ENCODE results near the gene DPYD. TPM values are rescaled to one million over a fixed set of nuclear protein-coding genes. Genes with fewer than 3 reads are reported as not detected.

The DPYD gene
- total RNA-seq, 1 donor from 2014 or later, result 8.8 TPM

DNA sequence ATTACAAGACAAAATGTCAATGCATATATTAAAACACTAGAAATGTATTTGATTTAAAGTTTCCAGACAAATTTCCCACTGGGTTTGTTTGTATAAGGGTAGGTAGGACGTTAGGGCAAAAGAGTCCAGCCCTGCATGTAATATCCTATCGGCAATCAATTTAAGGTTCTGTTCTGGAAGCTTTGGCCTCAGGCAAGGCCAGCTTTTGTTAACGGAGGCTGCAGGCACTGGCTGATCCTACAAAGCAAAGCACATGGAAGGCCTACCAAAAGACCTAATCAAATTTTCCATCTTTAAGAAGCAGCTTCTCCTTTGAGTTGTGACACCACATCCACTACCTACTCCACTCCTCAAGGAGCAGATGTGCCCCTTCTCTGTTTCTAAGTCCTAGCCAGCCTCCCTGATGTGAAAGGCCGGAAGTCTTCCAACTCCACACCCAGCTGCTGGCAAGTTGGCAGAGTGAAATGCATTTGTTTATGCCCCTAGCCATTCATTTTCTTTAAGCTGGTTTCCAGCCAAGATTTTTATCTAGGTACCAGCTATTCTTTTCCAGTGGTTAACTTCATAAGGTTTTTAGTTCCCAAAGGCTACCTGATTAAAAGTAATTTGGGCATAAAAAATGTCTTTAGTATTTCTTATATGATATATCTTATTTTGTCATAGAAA is 746.7 kb downstream of the DPYD start:
- no peak for FAIRE-seq
- no peak overlapping the region for H2AFZ ChIP-seq (ENCODE audit: low read depth, low read length)

DNA sequence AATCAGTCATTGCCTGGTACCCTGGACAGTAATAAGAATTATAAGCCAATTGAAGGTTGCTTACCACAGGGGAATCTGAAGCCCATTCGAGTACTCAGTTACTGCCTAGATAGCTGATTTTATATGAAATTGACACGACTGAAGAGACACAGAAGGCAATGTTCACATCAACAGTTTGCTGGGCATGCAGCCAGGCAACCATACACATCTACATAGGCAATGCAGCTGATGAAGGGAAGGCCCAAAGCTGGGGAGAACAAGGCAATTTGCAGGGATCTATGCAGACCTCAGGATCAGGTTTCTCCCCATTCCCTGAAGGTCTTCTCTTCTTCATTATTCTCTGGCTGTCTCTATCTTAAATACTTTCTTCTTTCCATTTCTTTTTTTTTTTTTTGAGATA is 750.5 kb downstream of the DPYD start:
- H3K27ac ChIP-seq (ENCODE audit: low read depth, low read length), result no peak overlapping the region
- Mint-ChIP-seq H3K27ac (ENCODE audit: unreplicated experiment) (no peak overlapping the region), H3K27me3 (ENCODE audit: low read depth, unreplicated experiment) (no peaks in the 10 kb centered on the region), H3K4me3 (ENCODE audit: unreplicated experiment) (no peak overlapping the region), H3K4me1 (ENCODE audit: low read depth, unreplicated experiment) (no peaks in the 10 kb centered on the region), H3K36me3 (ENCODE audit: low read depth, unreplicated experiment) (no peaks in the 10 kb centered on the region), H3K9me3 (ENCODE audit: unreplicated experiment) (peaks cover under 1% of the 10 kb centered on the region)
- H3K4me2 ChIP-seq (ENCODE audit: low read length), result no peak overlapping the region
- H3K79me2 ChIP-seq (ENCODE audit: insufficient read depth, low read length), result no peaks in the 10 kb centered on the region
- no peak overlapping the region for H3K4me3 ChIP-seq (ENCODE audit: insufficient read depth, low read depth, low read length)
- no peaks in the 10 kb centered on the region for H3K27me3 ChIP-seq (ENCODE audit: insufficient read depth, low read length)
- DNase-seq (ENCODE audit: low read depth) (no peak), FAIRE-seq (no peak)
- H4K20me1 ChIP-seq (ENCODE audit: insufficient read depth, low read length), result no peaks in the 10 kb centered on the region
- H3K9me3 ChIP-seq (ENCODE audit: insufficient read depth, low read depth, low read length), result no peaks in the 10 kb centered on the region
- no peak overlapping the region for H3K9ac ChIP-seq (ENCODE audit: low read length)
- TF ChIP-seq, protein P1, sequence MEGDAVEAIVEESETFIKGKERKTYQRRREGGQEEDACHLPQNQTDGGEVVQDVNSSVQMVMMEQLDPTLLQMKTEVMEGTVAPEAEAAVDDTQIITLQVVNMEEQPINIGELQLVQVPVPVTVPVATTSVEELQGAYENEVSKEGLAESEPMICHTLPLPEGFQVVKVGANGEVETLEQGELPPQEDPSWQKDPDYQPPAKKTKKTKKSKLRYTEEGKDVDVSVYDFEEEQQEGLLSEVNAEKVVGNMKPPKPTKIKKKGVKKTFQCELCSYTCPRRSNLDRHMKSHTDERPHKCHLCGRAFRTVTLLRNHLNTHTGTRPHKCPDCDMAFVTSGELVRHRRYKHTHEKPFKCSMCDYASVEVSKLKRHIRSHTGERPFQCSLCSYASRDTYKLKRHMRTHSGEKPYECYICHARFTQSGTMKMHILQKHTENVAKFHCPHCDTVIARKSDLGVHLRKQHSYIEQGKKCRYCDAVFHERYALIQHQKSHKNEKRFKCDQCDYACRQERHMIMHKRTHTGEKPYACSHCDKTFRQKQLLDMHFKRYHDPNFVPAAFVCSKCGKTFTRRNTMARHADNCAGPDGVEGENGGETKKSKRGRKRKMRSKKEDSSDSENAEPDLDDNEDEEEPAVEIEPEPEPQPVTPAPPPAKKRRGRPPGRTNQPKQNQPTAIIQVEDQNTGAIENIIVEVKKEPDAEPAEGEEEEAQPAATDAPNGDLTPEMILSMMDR (IDR thresholded peaks at IDR 0.05; ENCODE audit: insufficient read depth, low read depth, low read length), result no peak
- TF ChIP-seq EZH2 (IDR thresholded peaks at IDR 0.05; ENCODE audit: insufficient read depth, low read length), result no peak
- H2AFZ ChIP-seq (ENCODE audit: low read depth, low read length), result no peak overlapping the region
- H3K36me3 ChIP-seq (ENCODE audit: insufficient read depth, low read length), result no peaks in the 10 kb centered on the region
- H3K4me1 ChIP-seq (ENCODE audit: insufficient read depth, low read length), result no peaks in the 10 kb centered on the region

More for the DNA sequence above, 746.7 kb downstream of the DPYD start:
- Histone ChIP-seq H3K9ac (ENCODE audit: low read length) (no peak overlapping the region), H3K36me3 (ENCODE audit: insufficient read depth, low read length) (no peaks in the 10 kb centered on the region), H3K4me2 (ENCODE audit: low read length) (no peak overlapping the region), H3K27me3 (ENCODE audit: insufficient read depth, low read length) (no peaks in the 10 kb centered on the region), H3K79me2 (ENCODE audit: insufficient read depth, low read length) (no peaks in the 10 kb centered on the region), H3K9me3 (ENCODE audit: insufficient read depth, low read depth, low read length) (no peaks in the 10 kb centered on the region), H3K27ac (ENCODE audit: low read depth, low read length) (no peak overlapping the region), H4K20me1 (ENCODE audit: insufficient read depth, low read length) (no peaks in the 10 kb centered on the region), H3K4me3 (ENCODE audit: insufficient read depth, low read depth, low read length) (no peak overlapping the region), H3K4me1 (ENCODE audit: insufficient read depth, low read length) (no peaks in the 10 kb centered on the region)
- H3K4me3 Mint-ChIP-seq (ENCODE audit: unreplicated experiment), result no peak overlapping the region
- no peaks in the 10 kb centered on the region for H3K4me1 Mint-ChIP-seq (ENCODE audit: low read depth, unreplicated experiment)
- no peaks in the 10 kb centered on the region for H3K9me3 Mint-ChIP-seq (ENCODE audit: unreplicated experiment)
- H3K36me3 Mint-ChIP-seq (ENCODE audit: low read depth, unreplicated experiment), result no peaks in the 10 kb centered on the region
- H3K27me3 Mint-ChIP-seq (ENCODE audit: low read depth, unreplicated experiment), result no peaks in the 10 kb centered on the region
- H3K27ac Mint-ChIP-seq (ENCODE audit: unreplicated experiment), result no peak overlapping the region
- DNase-seq (ENCODE audit: low read depth), result no peak
- no peak for TF ChIP-seq EZH2 (IDR thresholded peaks at IDR 0.05; ENCODE audit: insufficient read depth, low read length)
- TF ChIP-seq, protein P1 (IDR thresholded peaks at IDR 0.05; ENCODE audit: insufficient read depth, low read depth, low read length), result no peak

DNA sequence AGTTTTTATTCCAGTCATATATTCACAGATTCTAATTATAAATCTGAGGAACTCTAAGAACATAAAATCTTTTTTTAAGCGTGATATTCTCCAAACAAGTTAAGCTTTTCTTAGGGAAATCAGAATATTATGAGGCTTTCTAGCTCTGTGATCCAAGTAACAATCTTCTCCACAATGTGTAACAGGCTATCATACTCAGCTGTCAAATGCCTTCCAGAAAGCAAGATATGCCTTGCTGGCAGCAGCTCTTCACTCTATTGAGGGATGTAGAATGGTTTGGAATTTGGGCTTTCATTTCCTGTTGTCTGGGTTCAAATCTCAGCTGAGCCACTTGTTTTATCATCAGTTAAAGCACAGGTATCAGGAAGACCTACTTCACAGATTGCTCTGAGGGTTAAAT is 752.8 kb downstream of the DPYD start:
- DNase-seq (ENCODE audit: low read depth), result no peak
- H3K27ac Mint-ChIP-seq (ENCODE audit: unreplicated experiment), result no peak overlapping the region
- Histone ChIP-seq H2AFZ (ENCODE audit: low read depth, low read length) (no peak overlapping the region), H4K20me1 (ENCODE audit: insufficient read depth, low read length) (no peaks in the 10 kb centered on the region), H3K9ac (ENCODE audit: low read length) (no peak overlapping the region), H3K4me1 (ENCODE audit: insufficient read depth, low read length) (no peaks in the 10 kb centered on the region), H3K4me3 (ENCODE audit: insufficient read depth, low read depth, low read length) (no peak overlapping the region), H3K27me3 (ENCODE audit: insufficient read depth, low read length) (no peaks in the 10 kb centered on the region), H3K9me3 (ENCODE audit: insufficient read depth, low read depth, low read length) (no peaks in the 10 kb centered on the region), H3K27ac (ENCODE audit: low read depth, low read length) (no peak overlapping the region), H3K36me3 (ENCODE audit: insufficient read depth, low read length) (no peaks in the 10 kb centered on the region), H3K79me2 (ENCODE audit: insufficient read depth, low read length) (no peaks in the 10 kb centered on the region), H3K4me2 (ENCODE audit: low read length) (no peak overlapping the region)
- no peak for FAIRE-seq
- peaks cover 2% of the 10 kb centered on the region for H3K9me3 Mint-ChIP-seq (ENCODE audit: unreplicated experiment)
- H3K27me3 Mint-ChIP-seq (ENCODE audit: low read depth, unreplicated experiment), result no peaks in the 10 kb centered on the region
- no peak for TF ChIP-seq EZH2 (IDR thresholded peaks at IDR 0.05; ENCODE audit: insufficient read depth, low read length)
- TF ChIP-seq, protein P1 (IDR thresholded peaks at IDR 0.05; ENCODE audit: insufficient read depth, low read depth, low read length), result no peak
- H3K4me1 Mint-ChIP-seq (ENCODE audit: low read depth, unreplicated experiment), result no peaks in the 10 kb centered on the region
- H3K4me3 Mint-ChIP-seq (ENCODE audit: unreplicated experiment), result no peak overlapping the region
- no peaks in the 10 kb centered on the region for H3K36me3 Mint-ChIP-seq (ENCODE audit: low read depth, unreplicated experiment)

All from astrocyte (in vitro differentiated cells and primary cell).